HL-60 (cell line): Measurements from ENCODE around the gene MSH3.

Source experiments
- DNase-seq, 2 experiments: peaks; one replicate each; pipeline ENCODE4 v3.0.0-alpha.2; 2010 to 2020; ENCODE audit warnings: low read depth in 1 of 2, low spot score in 1 of 2
- H3K27ac ChIP-seq: fragments of 250-450 bp; sonication (Bioruptor Pico); replicated peaks from 2 replicates; pipeline ENCODE4 v1.5.1; 2020; ENCODE audit warnings: mild to moderate bottlenecking, moderate library complexity
- H3K27me3 ChIP-seq: fragments of 250-450 bp; sonication (Bioruptor Pico); 2 replicates; pipeline ENCODE4 v1.5.1; 2021; ENCODE audit warnings: mild to moderate bottlenecking, moderate library complexity; ENCODE audit not compliant: insufficient read depth, poor library complexity, severe bottlenecking
- H3K4me3 ChIP-seq: replicated peaks from 2 replicates; pipeline ENCODE4 v1.5.1; 2011; ENCODE audit warnings: mild to moderate bottlenecking, control low read depth, low read length; ENCODE audit not compliant: insufficient read depth
- CTCF ChIP-seq: IDR thresholded peaks from one replicate; pipeline ENCODE4 v1.5.1; 2011; ENCODE audit warnings: low read length, control low read depth, inconsistent platforms; ENCODE audit not compliant: insufficient read depth
- GABPA ChIP-seq: IDR thresholded peaks from 2 replicates; pipeline ENCODE4 v1.6.1; 2012; ENCODE audit warnings: low read depth
- POLR2AphosphoS5 ChIP-seq: IDR thresholded peaks from 2 replicates; pipeline ENCODE4 v1.6.1; 2012; ENCODE audit warnings: low read depth
- REST ChIP-seq: IDR thresholded peaks from 2 replicates; pipeline ENCODE4 v1.6.1; 2012; ENCODE audit warnings: low read depth; ENCODE audit not compliant: insufficient replicate concordance
- SPI1 ChIP-seq: IDR thresholded peaks from 2 replicates; pipeline ENCODE4 v1.6.1; 2012; ENCODE audit warnings: low read depth, mild to moderate bottlenecking, borderline replicate concordance

MSH3 gene

GRCh38 chr5:80761966-80762365 is 107.5 kb downstream of the MSH3 start:
- Histone ChIP-seq H3K4me3 (no peak overlapping the region), H3K27me3 (no peaks in the 10 kb centered on the region), H3K27ac (no peak overlapping the region)
- no peak for DNase-seq
- TF ChIP-seq POLR2AphosphoS5 (no peak), CTCF (no peak), GABPA (no peak), REST (no peak), SPI1 (no peak)

GRCh38 chr5:80762573-80762972 is 108.1 kb downstream of the MSH3 start:
- no peak overlapping the region for H3K27ac ChIP-seq
- no peaks in the 10 kb centered on the region for H3K27me3 ChIP-seq
- no peak overlapping the region for H3K4me3 ChIP-seq
- TF ChIP-seq SPI1 (no peak), GABPA (no peak), POLR2AphosphoS5 (no peak), REST (no peak), CTCF (no peak)
- no peak for DNase-seq

GRCh38 chr5:80763211-80763610 is 108.8 kb downstream of the MSH3 start:
- no peak for TF ChIP-seq SPI1
- TF ChIP-seq CTCF = no peak
- TF ChIP-seq POLR2AphosphoS5 = no peak
- Histone ChIP-seq H3K4me3 (no peak overlapping the region), H3K27me3 (no peaks in the 10 kb centered on the region), H3K27ac (no peak overlapping the region)
- DNase-seq = no peak
